PFSK-1 (cell line): ENCODE data around the gene IL1RAP.

Source experiments
- FOXP2 ChIP-seq: optimal IDR thresholded peaks from 2 replicates; pipeline ENCODE3; 2011; ENCODE audit warnings: borderline replicate concordance, control low read depth, inconsistent platforms; ENCODE audit not compliant: insufficient read depth; ENCODE audit errors: extremely low read length, extremely low read depth
- POLR2AphosphoS5 ChIP-seq: IDR thresholded peaks from 2 replicates; pipeline ENCODE4 v1.6.1; 2012; ENCODE audit warnings: low read depth, mild to moderate bottlenecking, control low read depth, low read length, moderate library complexity
- SIN3A ChIP-seq: IDR thresholded peaks from 2 replicates; pipeline ENCODE4 v1.6.1; 2012; ENCODE audit warnings: mild to moderate bottlenecking, low read length, moderate library complexity, borderline replicate concordance; ENCODE audit not compliant: insufficient read depth
- TAF1 ChIP-seq: IDR thresholded peaks from 2 replicates; pipeline ENCODE4 v1.6.1; 2012; ENCODE audit warnings: low read length, control low read depth, borderline replicate concordance; ENCODE audit not compliant: insufficient read depth
- TF ChIP-seq, protein P1 (sequence below), 2 experiments: IDR thresholded peaks; 2 replicates each; pipeline versions ENCODE4 v1.6.1 to v1.8.0; 2011 to 2012; ENCODE audit warnings: low read depth in 2 of 2, low read length in 2 of 2, control low read depth in 1 of 2, inconsistent platforms in 1 of 2, mild to moderate bottlenecking in 1 of 2, moderate library complexity in 1 of 2; ENCODE audit not compliant: insufficient read depth in 1 of 2

IL1RAP gene

DNA sequence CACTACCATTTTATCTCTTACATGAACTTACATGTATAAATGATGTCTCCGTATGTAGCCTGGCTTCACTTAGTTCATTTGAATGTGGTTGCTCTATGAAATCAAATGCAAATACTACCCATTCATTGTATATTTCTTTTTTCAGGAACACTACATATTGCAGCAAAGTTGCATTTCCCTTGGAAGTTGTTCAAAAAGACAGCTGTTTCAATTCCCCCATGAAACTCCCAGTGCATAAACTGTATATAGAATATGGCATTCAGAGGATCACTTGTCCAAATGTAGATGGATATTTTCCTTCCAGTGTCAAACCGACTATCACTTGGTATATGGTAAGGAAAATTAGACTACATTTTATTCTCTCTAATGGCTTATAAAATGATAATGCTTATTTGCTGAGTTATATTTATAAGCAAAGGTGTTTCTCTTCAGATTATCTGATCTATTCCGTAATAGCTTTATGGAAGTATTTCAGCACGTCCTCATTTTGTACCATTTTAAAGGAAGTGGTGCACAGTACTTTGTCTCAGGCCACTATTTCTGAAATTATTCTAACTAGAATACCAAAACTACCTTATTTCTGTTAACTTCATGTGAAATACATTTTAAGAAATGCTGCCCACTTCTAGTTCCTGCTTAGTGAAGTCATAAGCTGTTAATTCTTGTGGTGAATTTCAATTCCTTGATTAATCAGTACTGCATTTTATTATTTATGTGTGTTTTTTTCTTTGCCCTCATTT lies 95.1 kb downstream of the IL1RAP start:
- TF ChIP-seq SIN3A (no peak), TAF1 (no peak), POLR2AphosphoS5 (no peak), FOXP2 (no peak)
- TF ChIP-seq, protein P1, sequence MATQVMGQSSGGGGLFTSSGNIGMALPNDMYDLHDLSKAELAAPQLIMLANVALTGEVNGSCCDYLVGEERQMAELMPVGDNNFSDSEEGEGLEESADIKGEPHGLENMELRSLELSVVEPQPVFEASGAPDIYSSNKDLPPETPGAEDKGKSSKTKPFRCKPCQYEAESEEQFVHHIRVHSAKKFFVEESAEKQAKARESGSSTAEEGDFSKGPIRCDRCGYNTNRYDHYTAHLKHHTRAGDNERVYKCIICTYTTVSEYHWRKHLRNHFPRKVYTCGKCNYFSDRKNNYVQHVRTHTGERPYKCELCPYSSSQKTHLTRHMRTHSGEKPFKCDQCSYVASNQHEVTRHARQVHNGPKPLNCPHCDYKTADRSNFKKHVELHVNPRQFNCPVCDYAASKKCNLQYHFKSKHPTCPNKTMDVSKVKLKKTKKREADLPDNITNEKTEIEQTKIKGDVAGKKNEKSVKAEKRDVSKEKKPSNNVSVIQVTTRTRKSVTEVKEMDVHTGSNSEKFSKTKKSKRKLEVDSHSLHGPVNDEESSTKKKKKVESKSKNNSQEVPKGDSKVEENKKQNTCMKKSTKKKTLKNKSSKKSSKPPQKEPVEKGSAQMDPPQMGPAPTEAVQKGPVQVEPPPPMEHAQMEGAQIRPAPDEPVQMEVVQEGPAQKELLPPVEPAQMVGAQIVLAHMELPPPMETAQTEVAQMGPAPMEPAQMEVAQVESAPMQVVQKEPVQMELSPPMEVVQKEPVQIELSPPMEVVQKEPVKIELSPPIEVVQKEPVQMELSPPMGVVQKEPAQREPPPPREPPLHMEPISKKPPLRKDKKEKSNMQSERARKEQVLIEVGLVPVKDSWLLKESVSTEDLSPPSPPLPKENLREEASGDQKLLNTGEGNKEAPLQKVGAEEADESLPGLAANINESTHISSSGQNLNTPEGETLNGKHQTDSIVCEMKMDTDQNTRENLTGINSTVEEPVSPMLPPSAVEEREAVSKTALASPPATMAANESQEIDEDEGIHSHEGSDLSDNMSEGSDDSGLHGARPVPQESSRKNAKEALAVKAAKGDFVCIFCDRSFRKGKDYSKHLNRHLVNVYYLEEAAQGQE (IDR thresholded peaks at IDR 0.05; ENCODE audit: insufficient read depth in 1 of 2, low read depth in 2 of 2, low read length in 2 of 2), result no peak

DNA sequence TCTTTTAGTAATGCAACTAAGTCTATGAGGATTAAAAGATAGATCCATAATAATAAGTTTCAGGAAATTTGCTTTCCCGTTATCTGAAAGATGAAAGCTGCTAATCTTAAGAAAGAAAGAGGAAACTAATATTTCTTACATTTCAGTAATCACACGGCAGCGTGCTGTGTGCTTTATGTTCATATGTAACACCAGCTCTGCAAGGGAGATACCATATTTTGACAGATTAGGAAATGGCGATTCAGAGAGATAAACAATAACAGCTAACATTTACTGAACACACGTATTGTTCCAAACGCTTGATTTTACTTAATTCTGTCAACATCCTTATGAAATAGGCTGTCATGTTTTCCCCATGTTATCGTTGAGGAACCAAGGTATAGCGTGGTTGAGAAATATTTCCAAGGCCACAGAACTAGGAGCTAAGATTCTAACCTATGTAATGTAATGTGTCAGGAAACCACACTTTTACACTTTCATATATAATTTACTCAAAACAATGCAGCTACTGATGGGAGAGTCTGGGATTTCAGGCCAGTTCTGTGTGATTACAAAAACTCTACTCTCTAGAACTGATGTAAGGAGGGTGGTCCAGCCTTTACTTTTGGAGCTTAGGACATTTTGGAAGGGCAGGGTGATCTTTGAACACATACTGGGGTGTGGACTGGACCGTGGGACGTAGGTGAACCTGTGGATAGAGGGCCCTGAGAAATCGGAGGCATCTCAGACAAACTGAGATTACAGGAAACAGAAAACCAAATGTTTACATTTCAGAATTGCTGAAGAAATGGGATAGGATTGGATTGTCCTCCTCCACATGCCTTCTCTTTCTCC lies 100.6 kb downstream of the IL1RAP start:
- no peak for TF ChIP-seq SIN3A
- TF ChIP-seq, protein P1 (IDR thresholded peaks at IDR 0.05; ENCODE audit: insufficient read depth in 1 of 2, low read depth in 2 of 2, low read length in 2 of 2), result no peak
- no peak for TF ChIP-seq TAF1
- TF ChIP-seq POLR2AphosphoS5, result no peak
- no peak for TF ChIP-seq FOXP2

DNA sequence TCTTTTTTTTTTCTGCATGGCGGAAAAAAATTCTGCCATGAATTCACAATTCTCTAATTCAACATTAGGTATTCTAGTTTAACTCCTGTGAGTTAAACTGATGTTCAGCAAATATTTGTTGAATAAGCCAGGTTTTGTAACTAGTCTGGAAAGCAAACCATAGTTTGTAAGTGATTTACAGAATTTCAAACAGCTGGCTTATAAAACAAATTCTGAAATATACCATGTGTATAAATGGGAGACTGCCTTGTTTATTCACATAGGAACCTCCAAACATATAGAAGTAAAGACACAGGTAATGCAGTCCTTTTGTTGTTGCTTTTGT lies 101.1 kb downstream of the IL1RAP start:
- no peak for TF ChIP-seq SIN3A
- TF ChIP-seq, protein P1 (IDR thresholded peaks at IDR 0.05; ENCODE audit: insufficient read depth in 1 of 2, low read depth in 2 of 2, low read length in 2 of 2), result no peak
- no peak for TF ChIP-seq FOXP2
- TF ChIP-seq POLR2AphosphoS5, result no peak
- TF ChIP-seq TAF1, result no peak

DNA sequence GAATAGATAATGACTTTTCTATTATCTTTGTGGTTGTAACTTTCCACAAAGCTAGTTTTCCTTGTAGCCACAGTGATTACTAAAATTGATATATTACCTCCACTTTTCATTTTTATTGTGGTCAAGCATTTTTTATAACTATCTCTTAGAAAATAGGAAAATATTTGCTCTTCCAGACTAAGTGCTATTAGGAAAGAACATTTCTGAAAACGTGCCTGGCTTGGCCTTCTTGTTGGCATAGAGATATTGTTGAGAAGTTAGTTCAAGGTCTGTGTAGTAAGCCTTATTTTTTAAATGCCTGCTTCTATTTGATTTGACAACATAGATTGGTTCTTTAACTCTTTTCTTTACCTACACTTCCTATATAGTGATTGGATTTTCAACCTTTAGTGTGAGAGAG lies 101.7 kb downstream of the IL1RAP start:
- TF ChIP-seq FOXP2 (no peak), TAF1 (no peak), SIN3A (no peak), POLR2AphosphoS5 (no peak)
- TF ChIP-seq, protein P1 (IDR thresholded peaks at IDR 0.05; ENCODE audit: insufficient read depth in 1 of 2, low read depth in 2 of 2, low read length in 2 of 2), result no peak
